HG02938 (cell line): ENCODE measurements around the gene MAMDC2.
"Not testable (repeated sequence)": the region's sequence is repeated elsewhere in the genome, so short reads cannot be mapped to it uniquely, and the experiment has no call there.

ENCODE experiments used
- ATAC-seq: cut with Tn5 transposase; IDR thresholded peaks from one replicate; pipeline ENCODE4 v1.9.1; 2021; ENCODE audit warnings: mild to moderate bottlenecking, moderate library complexity; ENCODE audit not compliant: unreplicated experiment

MAMDC2 gene

GRCh38 chr9:70170151-70170790 lies 126.6 kb downstream of the MAMDC2 start:
- ATAC-seq, result no peak

DNA sequence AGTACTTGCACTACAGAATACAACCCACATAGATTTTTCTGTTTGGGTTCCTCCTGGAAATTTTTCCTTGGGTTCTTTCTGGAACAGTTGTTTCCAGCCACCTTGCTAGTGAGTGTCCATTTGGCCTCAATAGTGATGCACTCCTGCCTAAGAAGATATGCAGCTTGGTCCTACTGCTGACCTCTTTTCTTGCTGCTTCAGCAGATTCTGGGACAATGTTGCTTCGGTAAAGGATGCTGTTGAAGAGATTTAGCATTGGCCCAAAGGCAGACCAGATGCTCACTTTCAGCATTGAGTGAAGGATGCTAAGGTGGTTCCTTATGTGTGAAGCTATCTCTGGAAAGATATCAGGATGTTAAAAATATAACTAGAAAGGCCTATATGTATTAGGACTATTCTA lies 128.9 kb downstream of the MAMDC2 start:
- ATAC-seq, result no peak

GRCh38 chr9:70177121-70177520 lies 133.5 kb downstream of the MAMDC2 start:
- ATAC-seq, result no peak

DNA sequence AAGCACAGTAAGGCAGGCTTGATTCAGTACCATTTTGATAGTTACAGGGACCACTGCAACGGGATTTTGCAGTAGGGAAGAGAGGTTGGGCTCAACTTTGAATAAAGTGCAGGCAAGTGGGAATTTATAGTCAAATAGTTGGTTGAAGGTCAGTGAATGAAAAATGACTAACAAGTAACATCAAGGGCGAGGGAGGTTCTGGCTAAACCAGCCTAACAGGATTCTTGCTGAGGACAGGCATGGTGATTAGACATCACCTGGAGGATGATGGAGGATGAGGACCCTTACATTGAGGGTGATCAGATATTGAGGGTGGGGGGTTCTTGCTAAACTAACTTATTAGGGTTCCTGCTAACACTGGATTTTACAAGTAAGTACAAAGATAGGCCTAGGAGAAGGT lies 149.1 kb downstream of the MAMDC2 start:
- no peak for ATAC-seq

DNA sequence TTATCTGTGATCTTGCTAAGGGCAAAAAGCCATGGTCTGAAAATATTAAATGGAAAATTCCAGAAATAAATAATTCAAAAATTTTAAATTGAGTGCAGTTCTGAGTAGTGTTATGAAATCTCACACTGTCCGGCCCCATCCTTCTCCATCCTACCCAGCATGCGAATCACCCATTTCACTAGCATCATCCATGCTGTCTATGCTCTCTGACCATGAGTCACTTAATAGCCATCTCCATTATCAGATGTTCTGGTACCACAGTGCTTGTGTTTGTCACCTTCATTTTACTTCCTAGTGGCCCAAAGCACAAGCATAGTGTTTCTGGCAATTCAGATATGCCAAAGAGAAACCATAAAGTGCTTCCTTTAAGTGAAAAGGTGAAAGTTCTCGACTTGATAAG lies 151.8 kb downstream of the MAMDC2 start:
- ATAC-seq, result no peak

GRCh38 chr9:70197216-70198044 lies 153.8 kb downstream of the MAMDC2 start:
- ATAC-seq, result no peak

DNA sequence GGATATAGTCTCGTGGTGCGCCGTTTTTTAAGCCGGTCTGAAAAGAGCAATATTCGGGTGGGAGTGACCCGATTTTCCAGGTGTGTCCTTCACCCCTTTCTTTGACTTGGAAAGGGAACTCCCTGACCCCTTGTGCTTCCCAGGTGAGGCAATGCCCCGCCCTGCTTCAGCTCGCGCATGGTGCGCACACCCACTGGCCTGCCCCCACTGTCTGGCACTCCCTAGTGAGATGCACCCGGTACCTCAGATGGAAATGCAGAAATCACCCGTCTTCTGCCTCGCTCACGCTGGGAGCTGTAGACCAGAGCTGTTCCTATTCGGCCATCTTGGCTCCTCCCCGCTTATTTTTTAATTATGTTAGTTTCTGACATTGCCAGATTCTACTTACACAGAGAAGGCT lies 161.1 kb downstream of the MAMDC2 start:
- ATAC-seq, result not testable (repeated sequence)

DNA sequence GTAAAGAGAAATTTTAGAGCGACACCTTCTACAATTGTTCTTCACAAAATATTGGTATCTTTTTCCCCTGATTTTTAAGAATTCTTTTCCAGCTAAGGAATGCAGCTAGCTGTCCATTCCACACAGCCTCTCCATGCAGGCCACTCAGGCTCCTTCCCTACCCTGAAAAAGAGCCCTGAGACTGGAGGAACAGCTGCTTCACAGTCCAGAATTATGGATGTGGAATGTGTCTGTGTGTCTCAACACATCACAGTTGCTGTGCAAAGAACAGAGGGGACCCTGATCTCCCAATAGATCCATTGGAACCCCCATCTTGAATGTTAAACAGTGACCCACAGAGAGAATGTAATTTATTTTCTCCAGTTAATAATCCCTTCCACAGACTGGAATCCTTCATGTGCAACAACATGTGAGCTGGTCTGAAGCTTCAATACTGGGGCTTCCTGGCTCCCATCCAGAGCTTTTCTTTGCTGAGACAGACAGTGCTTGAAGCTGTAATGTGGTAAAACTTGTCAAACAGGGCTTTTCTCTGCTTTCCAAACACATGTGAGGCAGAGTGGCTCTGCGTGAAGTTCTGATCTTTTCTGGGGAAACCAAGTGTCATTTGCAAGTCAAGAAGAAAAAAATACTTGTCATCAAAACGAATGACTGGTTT lies 161.8 kb downstream of the MAMDC2 start:
- ATAC-seq, result no peak

DNA sequence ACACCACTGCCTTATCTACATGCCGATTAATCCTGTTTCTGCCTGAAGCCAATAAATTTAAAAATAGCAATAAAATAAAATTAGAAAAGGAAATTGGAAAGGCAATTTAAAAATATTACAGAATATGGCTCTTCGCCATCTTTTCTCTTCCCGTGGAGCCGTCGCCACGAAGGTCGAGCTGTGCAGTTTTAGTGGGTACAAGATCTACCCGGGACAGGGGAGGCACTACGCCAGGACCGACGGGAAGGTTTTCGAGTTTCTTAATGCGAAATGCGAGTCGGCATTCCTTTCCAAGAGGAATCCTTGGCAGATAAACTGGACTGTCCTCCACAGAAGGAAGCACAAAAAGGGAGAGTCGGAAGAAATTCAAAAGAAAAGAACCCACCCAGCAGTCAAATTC lies 173.4 kb downstream of the MAMDC2 start:
- no peak for ATAC-seq

DNA sequence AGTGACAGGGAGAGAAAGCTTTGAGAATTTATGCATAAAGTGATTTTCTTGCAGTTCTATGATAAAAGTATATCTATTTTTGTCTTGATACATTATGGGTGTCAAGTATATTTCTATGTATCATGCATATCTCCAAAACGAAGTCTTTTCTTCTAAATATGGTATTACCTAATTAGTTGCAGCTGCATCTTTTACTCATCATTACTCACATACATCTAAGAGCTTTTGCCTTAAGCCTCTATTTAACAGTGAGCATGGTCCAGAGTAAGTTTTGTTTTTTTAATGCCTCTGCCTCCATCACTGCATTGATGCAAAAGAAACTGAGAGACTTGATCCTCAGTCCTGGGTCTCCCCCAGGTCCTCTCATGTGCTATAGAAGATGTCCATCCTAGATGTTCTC lies 175.1 kb downstream of the MAMDC2 start:
- no peak for ATAC-seq

DNA sequence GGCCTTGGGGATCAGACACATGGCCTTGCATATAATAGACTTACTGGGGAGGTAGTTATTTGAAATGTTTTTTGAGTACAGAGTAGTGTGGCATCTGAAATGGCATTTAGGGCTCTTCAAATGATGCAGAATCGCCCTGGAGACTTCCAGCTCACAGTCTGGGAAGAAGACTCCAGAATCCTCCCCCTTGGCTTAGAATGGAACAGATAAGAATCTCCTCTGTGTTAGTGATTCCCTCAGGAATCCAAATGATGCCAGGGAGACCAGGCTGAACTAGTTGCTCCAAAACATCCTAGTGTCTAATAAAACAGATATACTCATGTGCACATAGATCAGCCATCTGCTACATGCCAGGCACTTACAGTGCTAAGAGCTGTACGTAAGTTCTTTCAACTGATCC lies 176.6 kb downstream of the MAMDC2 start:
- no peak for ATAC-seq

- ATAC-seq, result no peak
These were observed 178.7 kb downstream of the MAMDC2 start for GRCh38 chr9:70222354-70222753.

GRCh38 chr9:70228118-70228517 lies 184.5 kb downstream of the MAMDC2 start:
- no peak for ATAC-seq

DNA sequence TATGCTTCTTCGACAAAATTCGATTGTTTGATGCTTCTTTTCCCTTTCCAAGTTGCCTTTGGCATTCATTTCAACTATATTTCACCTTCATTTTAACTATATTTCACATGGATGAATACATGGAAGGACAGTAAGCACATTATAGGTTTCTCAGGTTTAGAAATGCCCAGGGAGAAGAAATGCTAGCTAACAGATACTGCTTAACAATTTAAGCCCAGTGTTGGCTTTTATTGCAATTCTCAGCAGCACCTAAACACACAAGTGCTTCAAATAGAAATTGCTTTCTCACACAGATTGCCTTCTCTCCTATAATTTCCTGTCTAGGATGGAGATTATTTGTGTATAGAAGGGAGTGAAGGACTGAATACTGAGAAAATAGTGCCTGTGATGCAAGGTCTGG lies 185.0 kb downstream of the MAMDC2 start:
- no peak for ATAC-seq

DNA sequence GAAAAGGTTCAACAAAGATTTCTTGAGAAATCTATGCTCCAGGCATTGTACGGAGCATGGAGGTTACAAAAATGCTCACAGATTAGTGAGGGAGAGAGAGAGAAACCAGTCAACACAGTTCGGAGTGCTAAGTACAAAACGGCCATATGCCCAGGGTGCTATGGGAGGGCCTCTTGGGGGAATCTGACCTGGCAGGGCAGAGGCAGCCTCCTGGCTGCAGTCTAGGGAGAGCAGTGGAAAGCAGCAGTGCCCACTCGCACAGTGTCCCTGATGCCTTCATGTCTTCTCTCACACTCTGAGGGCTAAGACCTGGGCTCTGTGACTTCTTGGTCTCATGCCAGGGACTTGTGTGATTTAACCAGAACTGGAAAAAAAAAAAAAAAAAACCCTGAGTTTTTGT lies 185.4 kb downstream of the MAMDC2 start:
- ATAC-seq, result no peak

- no peak for ATAC-seq
These were observed 185.9 kb downstream of the MAMDC2 start for GRCh38 chr9:70229579-70229978.

- ATAC-seq, result no peak
These were observed 188.8 kb downstream of the MAMDC2 start for GRCh38 chr9:70232476-70232875.

- not testable (repeated sequence) for ATAC-seq
These were observed 190.6 kb downstream of the MAMDC2 start for GRCh38 chr9:70234208-70234607.

DNA sequence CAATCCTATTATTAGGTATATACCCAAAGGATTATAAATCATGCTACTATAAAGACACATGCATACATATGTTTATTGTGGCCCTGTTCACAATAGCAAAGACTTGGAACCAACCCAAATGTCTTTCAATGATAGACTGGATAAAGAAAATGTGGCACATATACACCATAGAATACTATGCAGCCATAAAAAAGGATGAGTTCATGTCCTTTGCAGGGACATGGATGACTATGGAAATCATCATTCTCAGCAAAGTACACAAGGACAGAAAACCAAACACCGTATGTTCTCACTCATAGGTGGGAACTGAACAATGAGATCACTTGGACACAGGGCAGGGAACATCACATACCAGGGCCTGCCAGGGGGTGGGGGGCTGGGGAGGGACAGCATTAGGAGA lies 202.3 kb downstream of the MAMDC2 start:
- ATAC-seq, result not testable (repeated sequence)

- ATAC-seq, result no peak
These were observed 206.6 kb downstream of the MAMDC2 start for GRCh38 chr9:70250221-70250620.

GRCh38 chr9:70255486-70255885 lies 211.8 kb downstream of the MAMDC2 start:
- ATAC-seq, result no peak

DNA sequence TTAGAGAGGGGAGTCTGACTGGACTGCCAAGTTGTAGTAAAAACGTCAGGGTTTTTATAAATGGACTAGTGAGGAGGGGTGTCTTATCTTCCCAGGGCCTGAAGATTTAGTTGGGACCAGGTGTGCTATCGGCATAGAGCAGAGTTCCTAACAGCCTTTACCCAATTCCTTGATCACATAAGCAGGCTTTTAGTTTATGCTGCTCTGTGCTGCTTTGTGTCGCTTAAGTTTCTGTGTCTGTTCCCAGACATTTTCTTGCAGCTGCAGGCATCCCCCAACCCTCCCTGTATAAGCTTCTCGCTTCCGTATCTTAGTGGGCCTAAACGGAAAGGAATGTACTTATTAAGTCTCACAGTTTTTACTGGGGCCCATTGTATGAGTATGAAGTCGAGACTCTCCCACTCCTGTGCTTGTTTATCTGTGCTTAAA lies 212.5 kb downstream of the MAMDC2 start:
- ATAC-seq, result no peak
